Endothelial cell (in vitro differentiated cells): ENCODE data around the gene SLC38A8. TPM values are rescaled to one million over a fixed set of nuclear protein-coding genes. Genes with fewer than 3 reads are reported as not detected.

Source experiments
- DNase-seq: peaks from one replicate; pipeline ENCODE4 v3.0.0; 2021; ENCODE audit warnings: low spot score
- H3K27ac Mint-ChIP-seq: one replicate; pipeline ENCODE4 v1.8.0; 2021; ENCODE audit warnings: mixed read lengths, inconsistent platforms; ENCODE audit not compliant: unreplicated experiment
- H3K27me3 Mint-ChIP-seq: one replicate; pipeline ENCODE4 v1.8.0; 2021; ENCODE audit warnings: mild to moderate bottlenecking, moderate library complexity, mixed read lengths, inconsistent platforms; ENCODE audit not compliant: unreplicated experiment
- H3K36me3 Mint-ChIP-seq: one replicate; pipeline ENCODE4 v1.8.0; 2021; ENCODE audit warnings: mild to moderate bottlenecking, low read depth, mixed read lengths, inconsistent platforms; ENCODE audit not compliant: unreplicated experiment
- H3K4me1 Mint-ChIP-seq: one replicate; pipeline ENCODE4 v1.8.0; 2021; ENCODE audit warnings: mild to moderate bottlenecking, mixed read lengths, inconsistent platforms; ENCODE audit not compliant: unreplicated experiment
- H3K4me3 Mint-ChIP-seq: one replicate; pipeline ENCODE4 v1.8.0; 2021; ENCODE audit warnings: mild to moderate bottlenecking, mixed read lengths, inconsistent platforms; ENCODE audit not compliant: unreplicated experiment
- H3K9me3 Mint-ChIP-seq: one replicate; pipeline ENCODE4 v1.8.0; 2021; ENCODE audit warnings: mixed read lengths, inconsistent platforms; ENCODE audit not compliant: unreplicated experiment
- CTCF ChIP-seq: fragments of 200-600 bp; sonication (generic); IDR thresholded peaks from one replicate; pipeline ENCODE4 v1.5.0; 2021; ENCODE audit warnings: antibody characterized with exemption; ENCODE audit not compliant: unreplicated experiment
- total RNA-seq: library from RNA; stranded (reverse); fragmentation: NEBNext Ultra II Directional; extraction: Animal tissue kit (Norgen Biotek cat#: 25700); gene quantifications from one replicate; pipeline ENCODE4 v1.2.1, GENCODE V29; 2021; ENCODE audit not compliant: unreplicated experiment

Gene SLC38A8
- total RNA-seq, 1 donor from 2014 or later = not detected

DNA sequence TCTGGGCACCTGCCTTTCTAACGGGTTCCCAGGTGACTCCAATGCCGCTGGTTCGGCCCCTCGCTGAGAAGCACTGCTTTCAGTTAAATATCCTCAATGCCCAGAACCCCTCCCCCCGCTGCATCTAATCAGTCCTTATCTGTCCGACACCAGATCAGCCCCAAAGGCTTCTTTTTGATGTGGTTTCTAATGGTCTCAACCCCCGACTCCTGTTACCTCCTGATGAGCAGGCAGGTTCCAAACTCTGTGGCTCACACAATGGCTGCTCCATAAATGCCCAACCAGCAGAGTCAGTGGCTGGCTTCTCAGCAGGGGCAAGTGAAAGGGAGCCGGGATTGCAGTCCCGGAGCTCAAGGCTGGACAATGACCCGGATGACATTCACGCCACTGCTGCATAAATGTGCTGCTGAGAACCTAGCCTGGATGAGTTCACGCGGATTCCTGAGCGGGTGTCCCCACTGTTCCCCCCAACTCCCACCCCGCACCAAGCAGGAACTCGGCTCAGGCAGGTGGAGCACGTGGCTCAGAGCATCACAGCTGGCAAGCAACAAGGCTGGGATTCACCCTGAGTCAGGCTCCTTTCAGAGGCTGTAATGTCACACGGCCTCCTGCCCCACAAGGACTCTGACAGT is 1.0 kb upstream of the SLC38A8 start:
- no peaks in the 10 kb centered on the region for H3K9me3 Mint-ChIP-seq
- H3K4me1 Mint-ChIP-seq = peaks cover 8% of the 10 kb centered on the region
- no peak for TF ChIP-seq CTCF
- peaks cover 6% of the 10 kb centered on the region for H3K27me3 Mint-ChIP-seq
- H3K4me3 Mint-ChIP-seq = no peak overlapping the region
- no peaks in the 10 kb centered on the region for H3K36me3 Mint-ChIP-seq
- DNase-seq = no peak
- H3K27ac Mint-ChIP-seq = peak overlapping the region; percentile 4

DNA sequence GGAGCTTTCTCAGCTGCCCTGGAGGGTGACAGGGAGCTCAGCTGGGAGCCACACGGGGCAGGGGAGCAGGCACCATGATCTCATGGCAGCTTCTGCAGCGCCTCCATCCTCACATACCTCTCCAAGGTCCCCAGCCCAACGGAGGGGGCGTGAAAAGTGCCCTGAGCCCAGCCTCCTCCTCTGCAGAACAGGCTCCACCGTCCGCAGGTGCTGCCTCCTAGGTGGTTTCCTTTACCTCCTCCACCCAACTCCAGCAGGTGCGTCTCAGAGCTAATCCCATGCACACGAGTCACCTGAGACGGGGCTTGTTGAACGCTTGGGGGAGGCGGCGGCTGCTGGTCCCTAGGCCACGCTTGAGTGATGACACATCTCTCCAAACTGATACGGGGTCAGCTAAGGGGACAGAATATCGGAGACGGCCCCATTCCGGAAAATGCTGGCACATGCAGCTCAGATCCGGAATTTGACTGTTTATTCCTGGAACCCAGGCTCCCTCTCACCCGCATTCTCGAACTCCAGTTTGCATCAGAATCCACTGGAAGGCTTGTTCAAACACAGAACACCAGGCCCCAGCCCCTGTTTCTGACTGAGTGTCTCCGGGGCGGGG is 387 bp upstream of the SLC38A8 start:
- Mint-ChIP-seq H3K4me1 (peaks cover 8% of the 10 kb centered on the region), H3K4me3 (no peak overlapping the region), H3K36me3 (no peaks in the 10 kb centered on the region), H3K27ac (no peak overlapping the region), H3K27me3 (peaks cover 11% of the 10 kb centered on the region), H3K9me3 (no peaks in the 10 kb centered on the region)
- no peak for DNase-seq
- TF ChIP-seq CTCF = no peak

- Mint-ChIP-seq H3K9me3 (no peaks in the 10 kb centered on the region), H3K27ac (no peak overlapping the region), H3K36me3 (no peaks in the 10 kb centered on the region), H3K4me3 (no peak overlapping the region), H3K4me1 (peaks cover 8% of the 10 kb centered on the region), H3K27me3 (peaks cover 10% of the 10 kb centered on the region)
- no peak for DNase-seq
- no peak for TF ChIP-seq CTCF
Observed at GRCh38 chr16:84041881-84042280, 714 bp downstream of the SLC38A8 start.

GRCh38 chr16:84040823-84041820 is 1.5 kb downstream of the SLC38A8 start:
- Mint-ChIP-seq H3K27me3 (peaks cover 9% of the 10 kb centered on the region), H3K4me3 (no peak overlapping the region), H3K9me3 (no peaks in the 10 kb centered on the region), H3K4me1 (peaks cover 8% of the 10 kb centered on the region), H3K27ac (no peak overlapping the region), H3K36me3 (no peaks in the 10 kb centered on the region)
- DNase-seq = no peak
- no peak for TF ChIP-seq CTCF
